Left ventricle myocardium inferior (tissue), 1 donor: ENCODE measurements around the gene NCBP1. TPM values are rescaled to one million over a fixed set of nuclear protein-coding genes. Genes with fewer than 3 reads are reported as not detected.

Experiments used
- DNase-seq: peaks from one replicate; pipeline ENCODE4 v3.0.0-alpha.2; 2020
- H3K27ac ChIP-seq: fragments of 200-600 bp; replicated peaks from 2 replicates; pipeline ENCODE4 v1.8.0; 2021
- H3K27me3 ChIP-seq: fragments of 200-600 bp; 2 replicates; pipeline ENCODE4 v1.8.0; 2021; ENCODE audit warnings: low read depth
- H3K36me3 ChIP-seq: fragments of 200-600 bp; 2 replicates; pipeline ENCODE4 v1.8.0; 2021
- H3K4me1 ChIP-seq: fragments of 200-600 bp; 2 replicates; pipeline ENCODE4 v1.8.0; 2021
- H3K4me3 ChIP-seq: fragments of 200-600 bp; 2 replicates; pipeline ENCODE4 v1.8.0; 2021; ENCODE audit warnings: mild to moderate bottlenecking, moderate library complexity
- H3K9me3 ChIP-seq: fragments of 200-600 bp; replicated peaks from 2 replicates; pipeline ENCODE4 v1.8.0; 2021
- intact Hi-C: fragments of 100-400 bp; cut with micrococcal nuclease; formaldehyde crosslinking; loops from one replicate; pipeline ENCODE4 v1.11.0; 2022
- total RNA-seq: library from RNA; stranded (reverse); fragmentation: NEBNext Ultra II Directional; extraction: Animal tissue kit (Norgen Biotek cat#: 25700); gene quantifications from one replicate; pipeline ENCODE4 v1.2.1, GENCODE V29; 2021
- TF ChIP-seq, protein P1 (sequence below): fragments of 200-600 bp; IDR thresholded peaks from 2 replicates; pipeline ENCODE4 v1.8.0; 2021; ENCODE audit warnings: antibody characterized with exemption, mild to moderate bottlenecking, borderline replicate concordance
- donor health status: DM: no; HTN: yes; CAD: no; lungs with severe emphysema.

The NCBP1 gene
- total RNA-seq, 1 donor from 2014 or later = 22.5 TPM

DNA sequence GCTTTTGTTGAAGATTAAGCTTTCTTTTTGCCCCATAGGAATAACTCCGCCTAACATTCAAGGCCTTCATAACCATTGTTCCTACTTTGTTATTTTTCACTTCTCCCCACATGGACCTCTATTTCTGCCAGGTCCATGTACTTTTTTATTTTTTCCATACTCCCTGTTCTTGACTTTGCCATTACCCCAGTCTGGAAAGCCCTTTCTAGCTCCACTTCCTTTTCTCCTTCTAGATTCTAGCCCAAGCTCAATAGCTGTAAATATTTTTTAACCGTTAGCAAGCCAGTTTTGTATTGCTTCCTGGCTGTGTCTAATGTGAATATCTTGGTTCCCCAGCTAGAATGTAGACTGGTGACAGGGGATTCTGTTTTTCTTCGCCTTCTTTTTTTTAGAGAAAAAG lies 26.1 kb downstream of the NCBP1 start:
- H3K4me3 ChIP-seq = no peak overlapping the region
- no peaks in the 10 kb centered on the region for H3K9me3 ChIP-seq
- H3K27me3 ChIP-seq = no peaks in the 10 kb centered on the region
- no peak for DNase-seq
- intact Hi-C loops = no loop called here
- no peak overlapping the region for H3K27ac ChIP-seq
- TF ChIP-seq, protein P1, sequence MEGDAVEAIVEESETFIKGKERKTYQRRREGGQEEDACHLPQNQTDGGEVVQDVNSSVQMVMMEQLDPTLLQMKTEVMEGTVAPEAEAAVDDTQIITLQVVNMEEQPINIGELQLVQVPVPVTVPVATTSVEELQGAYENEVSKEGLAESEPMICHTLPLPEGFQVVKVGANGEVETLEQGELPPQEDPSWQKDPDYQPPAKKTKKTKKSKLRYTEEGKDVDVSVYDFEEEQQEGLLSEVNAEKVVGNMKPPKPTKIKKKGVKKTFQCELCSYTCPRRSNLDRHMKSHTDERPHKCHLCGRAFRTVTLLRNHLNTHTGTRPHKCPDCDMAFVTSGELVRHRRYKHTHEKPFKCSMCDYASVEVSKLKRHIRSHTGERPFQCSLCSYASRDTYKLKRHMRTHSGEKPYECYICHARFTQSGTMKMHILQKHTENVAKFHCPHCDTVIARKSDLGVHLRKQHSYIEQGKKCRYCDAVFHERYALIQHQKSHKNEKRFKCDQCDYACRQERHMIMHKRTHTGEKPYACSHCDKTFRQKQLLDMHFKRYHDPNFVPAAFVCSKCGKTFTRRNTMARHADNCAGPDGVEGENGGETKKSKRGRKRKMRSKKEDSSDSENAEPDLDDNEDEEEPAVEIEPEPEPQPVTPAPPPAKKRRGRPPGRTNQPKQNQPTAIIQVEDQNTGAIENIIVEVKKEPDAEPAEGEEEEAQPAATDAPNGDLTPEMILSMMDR = no peak
- H3K36me3 ChIP-seq = peaks cover 93% of the 10 kb centered on the region
- no peaks in the 10 kb centered on the region for H3K4me1 ChIP-seq

DNA sequence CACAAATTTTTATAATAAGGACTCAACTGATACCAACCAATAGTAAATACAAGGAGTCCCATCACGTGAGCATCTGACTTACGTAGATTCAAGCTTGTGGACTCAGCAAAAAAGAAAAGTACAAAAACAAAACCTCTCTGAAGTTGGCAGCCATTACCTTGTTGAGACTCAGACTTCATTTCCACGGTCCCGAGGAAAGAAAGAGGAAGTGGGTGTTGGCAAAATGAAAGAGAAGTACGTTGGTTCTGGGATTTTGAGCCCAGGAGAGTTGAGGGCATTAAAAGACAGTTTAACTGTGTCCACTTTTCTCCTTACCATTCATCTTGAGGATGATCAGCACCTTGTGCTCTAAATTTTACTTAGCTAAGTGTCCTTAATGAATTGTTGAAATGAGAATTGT lies 26.7 kb downstream of the NCBP1 start:
- Histone ChIP-seq H3K4me3 (no peak overlapping the region), H3K27me3 (no peaks in the 10 kb centered on the region), H3K27ac (peak overlapping the region; percentile 0), H3K9me3 (no peaks in the 10 kb centered on the region), H3K4me1 (no peaks in the 10 kb centered on the region), H3K36me3 (peaks cover 93% of the 10 kb centered on the region)
- intact Hi-C loops = no loop called here
- TF ChIP-seq, protein P1 = no peak
- no peak for DNase-seq

DNA sequence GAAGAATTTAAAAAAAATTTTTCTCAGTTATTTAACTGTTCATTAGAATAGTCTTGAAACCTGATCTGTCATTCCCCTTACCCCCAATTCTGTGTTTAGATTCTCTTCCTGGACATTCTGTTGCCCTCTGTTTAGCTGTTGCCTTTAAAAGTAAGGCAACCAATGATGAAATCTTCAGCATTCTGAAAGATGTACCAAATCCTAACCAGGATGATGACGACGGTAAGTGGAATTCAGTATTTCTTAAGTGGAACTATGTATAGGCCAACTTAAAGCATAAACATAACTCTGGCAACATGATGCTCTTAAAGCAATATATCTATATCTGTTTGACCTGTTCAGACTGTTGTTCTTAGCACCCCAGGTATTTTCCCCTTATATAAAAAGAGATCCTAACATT lies 27.2 kb downstream of the NCBP1 start:
- Histone ChIP-seq H3K4me3 (no peak overlapping the region), H3K27ac (no peak overlapping the region), H3K27me3 (no peaks in the 10 kb centered on the region), H3K9me3 (no peaks in the 10 kb centered on the region), H3K36me3 (peaks cover 93% of the 10 kb centered on the region), H3K4me1 (no peaks in the 10 kb centered on the region)
- intact Hi-C loops = no loop called here
- no peak for DNase-seq
- TF ChIP-seq, protein P1 = no peak

DNA sequence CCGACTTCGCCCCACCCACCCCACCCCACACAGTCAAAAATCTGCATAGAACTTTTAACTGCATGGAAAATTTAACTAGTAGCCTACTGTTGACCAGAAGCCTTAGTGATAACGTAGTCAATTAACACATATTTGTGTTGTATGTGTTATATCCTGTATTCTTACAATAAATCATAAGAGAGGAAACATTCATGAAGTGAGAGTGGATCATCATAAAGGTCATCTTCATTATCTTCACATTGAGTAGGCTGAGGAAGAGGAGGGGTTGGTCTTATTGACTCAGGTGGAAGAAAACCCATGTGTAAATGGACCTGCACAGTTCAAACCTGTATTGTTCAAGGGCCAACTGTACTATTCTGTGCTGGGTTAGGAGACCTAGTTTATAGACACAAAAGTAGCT lies 32.1 kb downstream of the NCBP1 start:
- TF ChIP-seq, protein P1 = no peak
- no peaks in the 10 kb centered on the region for H3K27me3 ChIP-seq
- peaks cover 96% of the 10 kb centered on the region for H3K36me3 ChIP-seq
- no peaks in the 10 kb centered on the region for H3K9me3 ChIP-seq
- peaks cover 3% of the 10 kb centered on the region for H3K4me1 ChIP-seq
- no peak overlapping the region for H3K4me3 ChIP-seq
- H3K27ac ChIP-seq = no peak overlapping the region
- no peak for DNase-seq
- intact Hi-C loops = no loop called here

DNA sequence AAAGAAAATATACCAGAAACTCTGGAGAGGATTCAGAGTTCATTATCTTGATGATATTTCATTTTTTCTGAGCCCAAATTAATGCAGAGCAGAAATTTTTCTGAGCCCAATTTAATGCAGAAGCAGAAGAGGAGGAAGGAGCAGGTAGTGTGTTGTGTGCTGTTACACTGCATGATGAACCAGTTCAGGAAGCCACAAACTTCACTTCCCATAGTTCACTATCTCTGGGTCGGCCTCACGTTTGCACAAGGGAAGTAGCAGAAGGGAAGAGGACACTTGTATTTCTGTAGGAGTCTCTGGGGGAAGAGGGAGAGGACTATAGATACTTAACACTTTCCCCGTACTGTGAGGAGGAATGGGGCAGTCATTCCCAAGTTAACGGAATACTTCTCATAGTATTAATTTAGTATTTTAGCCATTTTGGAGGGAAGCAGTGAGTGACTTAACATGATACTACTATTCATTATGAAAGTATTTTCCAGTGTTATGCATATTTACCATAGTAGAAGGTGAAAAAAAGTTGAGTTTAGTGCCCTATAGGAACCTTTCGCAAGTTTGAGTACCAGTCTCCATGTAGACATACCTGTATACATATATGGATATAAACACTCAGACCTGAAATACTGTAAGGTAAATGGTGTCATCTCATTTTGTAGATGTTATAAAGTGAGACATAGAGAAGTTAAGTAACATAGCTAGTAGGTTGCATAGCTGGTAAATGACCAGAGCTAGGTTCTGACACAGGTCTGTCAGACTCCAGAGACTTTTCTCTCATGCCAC lies 33.5 kb downstream of the NCBP1 start:
- no peaks in the 10 kb centered on the region for H3K9me3 ChIP-seq
- intact Hi-C loops = no loop called here

More for the DNA sequence above, 33.5 kb downstream of the NCBP1 start:
- no peak for DNase-seq
- TF ChIP-seq, protein P1 = no peak
- Histone ChIP-seq H3K4me1 (peaks cover 9% of the 10 kb centered on the region), H3K36me3 (peaks cover 100% of the 10 kb centered on the region), H3K27me3 (no peaks in the 10 kb centered on the region), H3K27ac (no peak overlapping the region), H3K4me3 (no peak overlapping the region)
